Breast epithelium (tissue), 3 donors: ENCODE data around the gene RASL11A.

Experiments used
- CTCF ChIP-seq, 3 donors: fragments of 450-650 bp; IDR thresholded peaks; one replicate each; pipeline ENCODE4 v1.5.1; 2016 to 2017; ENCODE audit warnings: antibody characterized with exemption in 3 of 3, mild to moderate bottlenecking in 3 of 3, moderate library complexity in 3 of 3
- POLR2A ChIP-seq: fragments of 450-650 bp; IDR thresholded peaks from one replicate; pipeline ENCODE4 v1.6.1; 2016; ENCODE audit warnings: antibody characterized with exemption, mild to moderate bottlenecking, moderate library complexity

DNA sequence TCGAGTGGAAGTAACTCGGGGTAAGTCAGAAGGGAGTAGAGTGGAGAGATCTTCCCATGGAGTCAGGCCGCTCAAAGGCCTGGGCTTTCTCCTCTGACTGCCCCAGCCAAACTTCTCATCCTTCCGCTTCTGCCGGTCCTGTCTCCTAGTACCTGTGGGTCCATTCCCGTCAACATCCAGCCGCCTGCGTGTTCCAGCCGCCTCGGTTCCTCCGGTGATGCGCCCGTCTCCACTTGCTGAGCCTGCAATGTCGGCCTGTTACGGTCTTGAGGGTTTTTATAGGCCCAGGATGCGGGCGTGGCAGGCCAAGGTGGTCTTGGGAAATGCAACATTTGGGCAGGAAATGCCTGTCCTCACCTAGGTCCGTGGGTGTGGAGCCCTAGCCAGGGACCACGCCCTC, 38.3 kb downstream of the RASL11A start:
- TF ChIP-seq CTCF (IDR thresholded peaks at IDR 0.05) (no peak), POLR2A (no peak)
